GM19463 (cell line): ENCODE results near the gene GEMIN2.
A peak's percentile ranks its signal among the peaks of the same experiment; 100 is the strongest.
"Not testable (repeated sequence)": the region's sequence is repeated elsewhere in the genome, so short reads cannot be mapped to it uniquely, and the experiment has no call there.

Experiments
- ATAC-seq: cut with Tn5 transposase; IDR thresholded peaks from one replicate; pipeline ENCODE4 v1.9.1; 2021; ENCODE audit warnings: mild to moderate bottlenecking, moderate library complexity; ENCODE audit not compliant: unreplicated experiment

Gene GEMIN2

GRCh38 chr14:39109893-39110715, 4.0 kb upstream of the GEMIN2 start:
- ATAC-seq: no peak

GRCh38 chr14:39113685-39114072, 444 bp upstream of the GEMIN2 start:
- ATAC-seq: no peak

GRCh38 chr14:39122330-39123138, 8.4 kb downstream of the GEMIN2 start:
- ATAC-seq: no peak

GRCh38 chr14:39137835-39138234, 23.7 kb downstream of the GEMIN2 start:
- not testable (repeated sequence) for ATAC-seq

- ATAC-seq: no peak
These were observed 24.3 kb downstream of the GEMIN2 start for GRCh38 chr14:39138440-39138839.

GRCh38 chr14:39140170-39140569, 26.0 kb downstream of the GEMIN2 start:
- no peak for ATAC-seq

- not testable (repeated sequence) for ATAC-seq
These were observed 27.5 kb downstream of the GEMIN2 start for GRCh38 chr14:39141623-39142022.

GRCh38 chr14:39143226-39143625, 29.1 kb downstream of the GEMIN2 start:
- not testable (repeated sequence) for ATAC-seq

- no peak for ATAC-seq
These were observed 31.3 kb downstream of the GEMIN2 start for GRCh38 chr14:39145266-39145966.

- no peak for ATAC-seq
These were observed 40.6 kb downstream of the GEMIN2 start for GRCh38 chr14:39154594-39155189.

GRCh38 chr14:39157491-39157890, 43.4 kb downstream of the GEMIN2 start:
- no peak for ATAC-seq

GRCh38 chr14:39158222-39158858, 44.2 kb downstream of the GEMIN2 start:
- ATAC-seq: no peak

- ATAC-seq: no peak
These were observed 46.4 kb downstream of the GEMIN2 start for GRCh38 chr14:39160494-39160893.

- ATAC-seq: not testable (repeated sequence)
These were observed 53.7 kb downstream of the GEMIN2 start for GRCh38 chr14:39167797-39168320.

- no peak for ATAC-seq
These were observed 54.5 kb downstream of the GEMIN2 start for GRCh38 chr14:39168591-39168990.

GRCh38 chr14:39169541-39169900, 55.4 kb downstream of the GEMIN2 start:
- ATAC-seq: no peak

GRCh38 chr14:39173198-39173597, 59.1 kb downstream of the GEMIN2 start:
- ATAC-seq: no peak

GRCh38 chr14:39174560-39175444, 60.7 kb downstream of the GEMIN2 start, which contains the start of gene PNN:
PNN (plus strand) TSS chr14:39175254; CDS start chr14:39175280, 26 bp downstream.
- ATAC-seq: peak; percentile 87
